ENCODE results near the gene METTL25. TPM values are rescaled to one million over a fixed set of nuclear protein-coding genes. Genes with fewer than 3 reads are reported as not detected.

METTL25 gene
- total and polyA plus RNA-seq, 7 experiments from 2014 or later = 8.6 to 27.5 (median 15.2) TPM

GRCh38 chr12:82458101-82458500, 99.8 kb downstream of the METTL25 start:
- Histone ChIP-seq H3K27me3 (ENCODE audit: control insufficient read depth in 2 of 2, insufficient read depth in 2 of 2, low read length in 2 of 2) (no peaks in the 10 kb centered on the region), H3K27ac (ENCODE audit: low read depth, low read length) (no peak overlapping the region), H3K9me3 (ENCODE audit: control insufficient read depth in 2 of 3, low read length in 3 of 3) (no peaks in the 10 kb centered on the region), H3K36me3 (ENCODE audit: control insufficient read depth in 2 of 3, insufficient read depth in 3 of 3, low read length in 3 of 3) (peaks cover 0 to 15% (median 0%) of the 10 kb centered on the region in 3 experiments), H3K4me3 (ENCODE audit: low read length) (no peak overlapping the region), H3K4me1 (ENCODE audit: control insufficient read depth in 2 of 2, insufficient read depth in 2 of 2, low read length in 2 of 2) (no peaks in the 10 kb centered on the region)
- peaks cover 0 to under 1% (median 0%) of the 10 kb centered on the region in 7 donors for H3K4me1 Mint-ChIP-seq
- no peak overlapping the region for H3K4me3 Mint-ChIP-seq
- no peak overlapping the region for H3K27ac Mint-ChIP-seq
- ATAC-seq (no peak), DNase-seq (no peak)
- no peaks in the 10 kb centered on the region for H3K27me3 Mint-ChIP-seq
- H3K36me3 Mint-ChIP-seq = peaks cover 0 to 45% (median 36%) of the 10 kb centered on the region in 5 donors
- POLR2A ChIA-PET = no interaction called here
- CTCF ChIA-PET = no interaction called here
- no peaks in the 10 kb centered on the region for H3K9me3 Mint-ChIP-seq
- intact Hi-C loops (cut with micrococcal nuclease) = no loop called here

- H3K27ac ChIP-seq (ENCODE audit: low read depth, low read length) = no peak overlapping the region
- intact Hi-C loops (cut with micrococcal nuclease) = no loop called here
- no peak overlapping the region for H3K4me3 ChIP-seq (ENCODE audit: low read length)
- Mint-ChIP-seq H3K4me3 (no peak overlapping the region), H3K27ac (no peak overlapping the region), H3K9me3 (no peaks in the 10 kb centered on the region), H3K36me3 (peaks cover 1 to 67% (median 57%) of the 10 kb centered on the region in 5 donors), H3K4me1 (peaks cover 0 to 2% (median 0%) of the 10 kb centered on the region in 7 donors), H3K27me3 (no peaks in the 10 kb centered on the region)
- no peak for DNase-seq
- no peaks in the 10 kb centered on the region for H3K27me3 ChIP-seq (ENCODE audit: control insufficient read depth in 2 of 2, insufficient read depth in 2 of 2, low read length in 2 of 2)
- H3K36me3 ChIP-seq (ENCODE audit: control insufficient read depth in 2 of 3, insufficient read depth in 3 of 3, low read length in 3 of 3) = peaks cover 0 to 15% (median 0%) of the 10 kb centered on the region in 3 experiments
- CTCF ChIA-PET = no interaction called here
- ATAC-seq = no peak
- H3K4me1 ChIP-seq (ENCODE audit: control insufficient read depth in 2 of 2, insufficient read depth in 2 of 2, low read length in 2 of 2) = no peaks in the 10 kb centered on the region
- H3K9me3 ChIP-seq (ENCODE audit: control insufficient read depth in 2 of 3, low read length in 3 of 3) = no peaks in the 10 kb centered on the region
- POLR2A ChIA-PET = no interaction called here
Observed at GRCh38 chr12:82461393-82461792, 103.1 kb downstream of the METTL25 start.

GRCh38 chr12:82461836-82462235, 103.5 kb downstream of the METTL25 start:
- Mint-ChIP-seq H3K4me1 (peaks cover 0 to 2% (median 0%) of the 10 kb centered on the region in 7 donors), H3K27ac (no peak overlapping the region), H3K27me3 (no peaks in the 10 kb centered on the region), H3K36me3 (peaks cover 1 to 68% (median 60%) of the 10 kb centered on the region in 5 donors), H3K9me3 (no peaks in the 10 kb centered on the region), H3K4me3 (no peak overlapping the region)
- H3K27ac ChIP-seq (ENCODE audit: low read depth, low read length) = no peak overlapping the region
- no peaks in the 10 kb centered on the region for H3K27me3 ChIP-seq (ENCODE audit: control insufficient read depth in 2 of 2, insufficient read depth in 2 of 2, low read length in 2 of 2)
- DNase-seq (no peak), ATAC-seq (no peak)
- no peaks in the 10 kb centered on the region for H3K4me1 ChIP-seq (ENCODE audit: control insufficient read depth in 2 of 2, insufficient read depth in 2 of 2, low read length in 2 of 2)
- peaks cover 0 to 12% (median 0%) of the 10 kb centered on the region in 3 experiments for H3K36me3 ChIP-seq (ENCODE audit: control insufficient read depth in 2 of 3, insufficient read depth in 3 of 3, low read length in 3 of 3)
- ChIA-PET CTCF (no interaction called here), POLR2A (no interaction called here)
- intact Hi-C loops (cut with micrococcal nuclease) = no loop called here
- H3K9me3 ChIP-seq (ENCODE audit: control insufficient read depth in 2 of 3, low read length in 3 of 3) = no peaks in the 10 kb centered on the region
- no peak overlapping the region for H3K4me3 ChIP-seq (ENCODE audit: low read length)

- no peak overlapping the region for H3K27ac Mint-ChIP-seq
- no peaks in the 10 kb centered on the region for H3K27me3 Mint-ChIP-seq
- H3K4me1 Mint-ChIP-seq = no peaks in the 10 kb centered on the region
- Histone ChIP-seq H3K36me3 (ENCODE audit: control insufficient read depth in 2 of 3, insufficient read depth in 3 of 3, low read length in 3 of 3) (peaks cover 0 to 28% (median 0%) of the 10 kb centered on the region in 3 experiments), H3K4me1 (ENCODE audit: control insufficient read depth in 2 of 2, insufficient read depth in 2 of 2, low read length in 2 of 2) (no peaks in the 10 kb centered on the region), H3K9me3 (ENCODE audit: control insufficient read depth in 2 of 3, low read length in 3 of 3) (peaks cover 0 to 8% (median 0%) of the 10 kb centered on the region in 3 experiments), H3K4me3 (ENCODE audit: low read length) (no peak overlapping the region), H3K27ac (ENCODE audit: low read depth, low read length) (no peak overlapping the region), H3K27me3 (ENCODE audit: control insufficient read depth in 2 of 2, insufficient read depth in 2 of 2, low read length in 2 of 2) (no peaks in the 10 kb centered on the region)
- peaks cover 5 to 42% (median 16%) of the 10 kb centered on the region in 11 donors for H3K9me3 Mint-ChIP-seq
- ChIA-PET POLR2A (no interaction called here), CTCF (no interaction called here)
- H3K36me3 Mint-ChIP-seq = peaks cover 1 to 93% (median 88%) of the 10 kb centered on the region in 5 donors
- intact Hi-C loops (cut with micrococcal nuclease) = no loop called here
- DNase-seq (no peak), ATAC-seq (no peak)
- H3K4me3 Mint-ChIP-seq = no peak overlapping the region
Observed at GRCh38 chr12:82468563-82468962, 110.2 kb downstream of the METTL25 start.

GRCh38 chr12:82470906-82471512, 112.7 kb downstream of the METTL25 start:
- Mint-ChIP-seq H3K36me3 (peaks cover 5 to 93% (median 89%) of the 10 kb centered on the region in 5 donors), H3K27ac (no peak overlapping the region), H3K4me3 (no peak overlapping the region), H3K27me3 (no peaks in the 10 kb centered on the region), H3K4me1 (peaks cover 0 to 2% (median 0%) of the 10 kb centered on the region in 7 donors), H3K9me3 (peaks cover 5 to 42% (median 17%) of the 10 kb centered on the region in 11 donors)
- peaks cover 0 to 8% (median 0%) of the 10 kb centered on the region in 3 experiments for H3K9me3 ChIP-seq (ENCODE audit: control insufficient read depth in 2 of 3, low read length in 3 of 3)
- H3K4me1 ChIP-seq (ENCODE audit: control insufficient read depth in 2 of 2, insufficient read depth in 2 of 2, low read length in 2 of 2) = no peaks in the 10 kb centered on the region
- DNase-seq = no peak
- no peak for ATAC-seq
- POLR2A ChIA-PET = no interaction called here
- H3K4me3 ChIP-seq (ENCODE audit: low read length) = no peak overlapping the region
- H3K36me3 ChIP-seq (ENCODE audit: control insufficient read depth in 2 of 3, insufficient read depth in 3 of 3, low read length in 3 of 3) = peaks cover 0 to 35% (median 0%) of the 10 kb centered on the region in 3 experiments
- CTCF ChIA-PET = no interaction called here
- H3K27ac ChIP-seq (ENCODE audit: low read depth, low read length) = no peak overlapping the region
- no peaks in the 10 kb centered on the region for H3K27me3 ChIP-seq (ENCODE audit: control insufficient read depth in 2 of 2, insufficient read depth in 2 of 2, low read length in 2 of 2)
- intact Hi-C loops (cut with micrococcal nuclease) = no loop called here

- POLR2A ChIA-PET = no interaction called here
- DNase-seq = no peak
- peaks cover 5 to 80% (median 73%) of the 10 kb centered on the region in 5 donors for H3K36me3 Mint-ChIP-seq
Observed at GRCh38 chr12:82473111-82473754, 114.9 kb downstream of the METTL25 start.

More at GRCh38 chr12:82473111-82473754, 114.9 kb downstream of the METTL25 start:
- H3K27me3 ChIP-seq (ENCODE audit: control insufficient read depth in 2 of 2, insufficient read depth in 2 of 2, low read length in 2 of 2) = no peaks in the 10 kb centered on the region
- intact Hi-C loops (cut with micrococcal nuclease) = no loop called here
- peaks cover 0 to 2% (median 0%) of the 10 kb centered on the region in 7 donors for H3K4me1 Mint-ChIP-seq
- H3K27ac ChIP-seq (ENCODE audit: low read depth, low read length) = no peak overlapping the region
- H3K9me3 ChIP-seq (ENCODE audit: control insufficient read depth in 2 of 3, low read length in 3 of 3) = peaks cover 0 to 8% (median 0%) of the 10 kb centered on the region in 3 experiments
- CTCF ChIA-PET = no interaction called here
- no peak overlapping the region for H3K27ac Mint-ChIP-seq
- H3K36me3 ChIP-seq (ENCODE audit: control insufficient read depth in 2 of 3, insufficient read depth in 3 of 3, low read length in 3 of 3) = peaks cover 0 to 32% (median 0%) of the 10 kb centered on the region in 3 experiments
- H3K27me3 Mint-ChIP-seq = no peaks in the 10 kb centered on the region
- H3K4me3 Mint-ChIP-seq = no peak overlapping the region
- H3K4me1 ChIP-seq (ENCODE audit: control insufficient read depth in 2 of 2, insufficient read depth in 2 of 2, low read length in 2 of 2) = no peaks in the 10 kb centered on the region
- ATAC-seq = no peak
- peaks cover 5 to 42% (median 17%) of the 10 kb centered on the region in 11 donors for H3K9me3 Mint-ChIP-seq
- H3K4me3 ChIP-seq (ENCODE audit: low read length) = no peak overlapping the region
